K562 (cell line): ENCODE measurements around the gene MAD1L1.

ENCODE experiments used
- FOS ChIP-seq: IDR thresholded peaks from 3 replicates; pipeline ENCODE4 v1.6.1; 2011; ENCODE audit not compliant: insufficient read length; ENCODE audit errors: extremely low read depth
- FOXK2 ChIP-seq, 2 experiments: fragments of 450-650 bp; IDR thresholded peaks in 1 of 2; conservative IDR thresholded peaks in 1 of 2; 2 replicates each; pipeline ENCODE4 v1.6.1; 2016; ENCODE audit warnings: low read depth in 2 of 2, mild to moderate bottlenecking in 1 of 2
- GATAD2B ChIP-seq: fragments of 450-650 bp; IDR thresholded peaks from 2 replicates; pipeline ENCODE4 v1.6.1; 2017; ENCODE audit warnings: mild to moderate bottlenecking, borderline replicate concordance
- POLR2AphosphoS2 ChIP-seq: IDR thresholded peaks from 2 replicates; pipeline ENCODE4 v1.6.1; 2012; ENCODE audit warnings: low read length, improper control_type of control experiment
- ZBTB7A ChIP-seq: IDR thresholded peaks from 2 replicates; pipeline ENCODE4 v1.6.1; 2011; ENCODE audit warnings: low read depth, mild to moderate bottlenecking, low read length, moderate library complexity, borderline replicate concordance; ENCODE audit not compliant: control insufficient read depth
- ZNF174 ChIP-seq: fragments of 250-450 bp; sonication (Bioruptor Pico); IDR thresholded peaks from 2 replicates; pipeline ENCODE4 v1.4.0; 2020; ENCODE audit warnings: mild to moderate bottlenecking
- ZSCAN29 ChIP-seq: fragments of 450-650 bp; IDR thresholded peaks from 2 replicates; pipeline ENCODE4 v1.6.1; 2017
- TF ChIP-seq, protein P1 (sequence below), 3 experiments: IDR thresholded peaks in 2 of 3; conservative IDR thresholded peaks in 1 of 3; 2 replicates each; pipeline ENCODE4 v1.5.1; 2011 to 2012; ENCODE audit warnings: low read length in 3 of 3, mild to moderate bottlenecking in 3 of 3, control low read depth in 2 of 3, improper control_type of control experiment in 1 of 3, inconsistent platforms in 1 of 3, low read depth in 1 of 3, mixed read lengths in 1 of 3, moderate library complexity in 1 of 3; ENCODE audit not compliant: insufficient read depth in 2 of 3
- TF ChIP-seq, protein P2 (sequence below): sonication (generic); formaldehyde crosslinking; IDR thresholded peaks from 2 replicates; pipeline ENCODE4 v1.9.0; 2022; ENCODE audit warnings: mild to moderate bottlenecking, missing genetic modification reagents

- no peak for TF ChIP-seq POLR2AphosphoS2
- no peak for TF ChIP-seq FOXK2 (conservative IDR thresholded peaks at IDR 0.05 in 1 of 2, IDR thresholded peaks at IDR 0.05 in 1 of 2; ENCODE audit: low read depth in 2 of 2)
- TF ChIP-seq ZBTB7A: peak; percentile 74; the same call in 1 of the 2 replicates
- no peak for TF ChIP-seq FOS
- TF ChIP-seq ZNF174 (CRISPR knock-in tag): no peak
- TF ChIP-seq GATAD2B: no peak
- no peak for TF ChIP-seq ZSCAN29
- TF ChIP-seq, protein P1, sequence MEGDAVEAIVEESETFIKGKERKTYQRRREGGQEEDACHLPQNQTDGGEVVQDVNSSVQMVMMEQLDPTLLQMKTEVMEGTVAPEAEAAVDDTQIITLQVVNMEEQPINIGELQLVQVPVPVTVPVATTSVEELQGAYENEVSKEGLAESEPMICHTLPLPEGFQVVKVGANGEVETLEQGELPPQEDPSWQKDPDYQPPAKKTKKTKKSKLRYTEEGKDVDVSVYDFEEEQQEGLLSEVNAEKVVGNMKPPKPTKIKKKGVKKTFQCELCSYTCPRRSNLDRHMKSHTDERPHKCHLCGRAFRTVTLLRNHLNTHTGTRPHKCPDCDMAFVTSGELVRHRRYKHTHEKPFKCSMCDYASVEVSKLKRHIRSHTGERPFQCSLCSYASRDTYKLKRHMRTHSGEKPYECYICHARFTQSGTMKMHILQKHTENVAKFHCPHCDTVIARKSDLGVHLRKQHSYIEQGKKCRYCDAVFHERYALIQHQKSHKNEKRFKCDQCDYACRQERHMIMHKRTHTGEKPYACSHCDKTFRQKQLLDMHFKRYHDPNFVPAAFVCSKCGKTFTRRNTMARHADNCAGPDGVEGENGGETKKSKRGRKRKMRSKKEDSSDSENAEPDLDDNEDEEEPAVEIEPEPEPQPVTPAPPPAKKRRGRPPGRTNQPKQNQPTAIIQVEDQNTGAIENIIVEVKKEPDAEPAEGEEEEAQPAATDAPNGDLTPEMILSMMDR (IDR thresholded peaks at IDR 0.05 in 2 of 3, conservative IDR thresholded peaks at IDR 0.05 in 1 of 3; ENCODE audit: insufficient read depth in 2 of 3, low read depth in 1 of 3, low read length in 3 of 3): no peak
- TF ChIP-seq, protein P2, sequence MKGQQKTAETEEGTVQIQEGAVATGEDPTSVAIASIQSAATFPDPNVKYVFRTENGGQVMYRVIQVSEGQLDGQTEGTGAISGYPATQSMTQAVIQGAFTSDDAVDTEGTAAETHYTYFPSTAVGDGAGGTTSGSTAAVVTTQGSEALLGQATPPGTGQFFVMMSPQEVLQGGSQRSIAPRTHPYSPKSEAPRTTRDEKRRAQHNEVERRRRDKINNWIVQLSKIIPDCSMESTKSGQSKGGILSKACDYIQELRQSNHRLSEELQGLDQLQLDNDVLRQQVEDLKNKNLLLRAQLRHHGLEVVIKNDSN (CRISPR knock-in tag): no peak; the same call in 1 of the 2 replicates
Measured at GRCh38 chr7:2019461-2019710, 213.4 kb downstream of the MAD1L1 start.
